ENCODE results near the gene PRUNE2. TPM values are rescaled to one million over a fixed set of nuclear protein-coding genes. Genes with fewer than 3 reads are reported as not detected.

PRUNE2 gene
- total and polyA plus RNA-seq, 12 donors: 0.87 to 5.7 (median 1.6) TPM

GRCh38 chr9:76828447-76828846, 77.5 kb downstream of the PRUNE2 start:
- peaks cover 0 to 6% (median 0%) of the 10 kb centered on the region in 7 donors for H3K27me3 ChIP-seq
- no peak overlapping the region for H3K4me3 ChIP-seq
- TF ChIP-seq CTCF (IDR thresholded peaks at IDR 0.05): no peak
- peaks cover 0 to 7% (median 0%) of the 10 kb centered on the region in 11 donors for H3K9me3 ChIP-seq
- DNase-seq (no peak), ATAC-seq (no peak)
- intact Hi-C loops (cut with DNase I): no loop called here
- H3K27ac ChIP-seq: no peak overlapping the region
- no peaks in the 10 kb centered on the region for H3K4me1 ChIP-seq
- no peaks in the 10 kb centered on the region for H3K36me3 ChIP-seq
- WGBS, 2 donors: 60 to 72% methylated on average over 3 of the region's 3 CpGs

GRCh38 chr9:76827296-76828080, 78.4 kb downstream of the PRUNE2 start:
- peaks cover 0 to 7% (median 0%) of the 10 kb centered on the region in 11 donors for H3K9me3 ChIP-seq
- peaks cover 0 to 6% (median 0%) of the 10 kb centered on the region in 7 donors for H3K27me3 ChIP-seq
- WGBS, 2 donors: 48 to 53% methylated on average over 9 of the region's 9 CpGs
- no peak for DNase-seq
- no peak for TF ChIP-seq CTCF (IDR thresholded peaks at IDR 0.05)
- H3K27ac ChIP-seq: no peak overlapping the region
- intact Hi-C loops (cut with DNase I): no loop called here
- no peaks in the 10 kb centered on the region for H3K4me1 ChIP-seq
- H3K36me3 ChIP-seq: no peaks in the 10 kb centered on the region
- no peak for ATAC-seq
- H3K4me3 ChIP-seq: no peak overlapping the region

- 71 to 72% methylated on average over 6 of the region's 6 CpGs for WGBS, 2 donors
- Histone ChIP-seq H3K4me3 (no peak overlapping the region), H3K27ac (no peak overlapping the region), H3K9me3 (no peaks in the 10 kb centered on the region), H3K36me3 (no peaks in the 10 kb centered on the region), H3K4me1 (peaks cover 0 to 16% (median 0%) of the 10 kb centered on the region in 9 donors), H3K27me3 (peaks cover 0 to 6% (median 0%) of the 10 kb centered on the region in 7 donors)
- TF ChIP-seq CTCF (IDR thresholded peaks at IDR 0.05): no peak
- DNase-seq: no peak
- ATAC-seq: no peak
- intact Hi-C loops (cut with DNase I): no loop called here
Measured at GRCh38 chr9:76820431-76820830, 85.5 kb downstream of the PRUNE2 start.

- intact Hi-C loops (cut with DNase I): loop anchor here in 1 of 10 donors (10.0 kb wide), 2 partner anchors 177 to 337 kb away; no protein-coding TSS in a partner anchor
- Histone ChIP-seq H3K27me3 (peaks cover 0 to 11% (median 0%) of the 10 kb centered on the region in 7 donors), H3K36me3 (no peaks in the 10 kb centered on the region), H3K9me3 (no peaks in the 10 kb centered on the region), H3K4me3 (no peak overlapping the region), H3K4me1 (peaks cover 0 to 16% (median 0%) of the 10 kb centered on the region in 9 donors), H3K27ac (peak overlapping the region in 6 of 10 donors; percentile 15 to 71 (median 52))
- peak; percentile 82 to 100 (median 91) for ATAC-seq
- whole genome bisulfite sequencing, 2 donors: 44 to 47% methylated on average over 4 of the region's 4 CpGs
- TF ChIP-seq CTCF (IDR thresholded peaks at IDR 0.05): no peak
- DNase-seq: peak; percentile 26 to 68
Measured at GRCh38 chr9:76818271-76818670, 87.6 kb downstream of the PRUNE2 start.

All from heart right ventricle (tissue), 16 donors.